K562 (cell line): ENCODE data around the gene SLC48A1. TPM values are rescaled to one million over a fixed set of nuclear protein-coding genes. Genes with fewer than 3 reads are reported as not detected.

Source experiments
- ATAC-seq: fragments of 200-7000 bp; cut with Tn5 transposase; 3 replicates; pipeline ENCODE4 v1.9.1; 2020; ENCODE audit warnings: moderate library complexity
- BruUV-seq: library from RNA; stranded (reverse); fragments of 400-500 nt; replicated peaks from 2 replicates; lab custom pipeline; 2021; lab: Mats Ljungman, UMichigan
- CTCF ChIA-PET: fragments of 300-600 bp; formaldehyde crosslinking; extraction: SDS; loops from one replicate; lab custom pipeline; 2021; ENCODE audit warnings: low intra/inter-chr PET ratio; lab: Yijun Ruan, JAX
- POLR2A ChIA-PET: fragments of 300-600, 350-650 bp; sonication (Branson Sonifier 250); formaldehyde crosslinking; extraction: SDS; loops from one replicate; lab custom pipeline; 2021; ENCODE audit warnings: antibody characterized with exemption, inconsistent platforms; lab: Yijun Ruan, JAX
- DNase-seq, 4 experiments: peaks; one replicate each; pipeline versions ENCODE4 v3.0.0 to v3.0.0-alpha.2; 2011 to 2018; ENCODE audit warnings: low spot score in 3 of 4, mixed read lengths in 3 of 4; ENCODE audit errors: extremely low read depth in 1 of 4
- FAIRE-seq: peaks from 2 replicates; lab custom pipeline; 2011; peaks lifted over from hg19 to GRCh38; lab: Jason Lieb, UNC
- H2AFZ ChIP-seq: 2 replicates; pipeline ENCODE4 v1.6.0; 2011; ENCODE audit warnings: low read depth, low read length, control low read depth, inconsistent platforms
- H3K27ac ChIP-seq: fragments of 200-600 bp; 3 replicates; pipeline ENCODE4 v1.8.0; 2011; ENCODE audit warnings: low read depth, mild to moderate bottlenecking, control low read depth, inconsistent platforms, low read length, moderate library complexity, mixed read lengths; ENCODE audit errors: extremely low read depth
- H3K27me3 ChIP-seq, 2 experiments: fragments of 300-600 bp in 1 of 2; 2 replicates in 1 of 2; 3 replicates in 1 of 2; pipeline versions ENCODE4 v1.6.0 to v1.8.0; 2011; ENCODE audit warnings: inconsistent platforms in 2 of 2, low read length in 2 of 2, mild to moderate bottlenecking in 1 of 2, mixed read lengths in 1 of 2, moderate library complexity in 1 of 2; ENCODE audit not compliant: control insufficient read depth in 2 of 2, insufficient read depth in 2 of 2
- H3K36me3 ChIP-seq: fragments of 300-600 bp; 3 replicates; pipeline ENCODE4 v1.8.0; 2011; ENCODE audit warnings: mild to moderate bottlenecking, low read length, inconsistent platforms; ENCODE audit not compliant: control insufficient read depth, insufficient read depth
- H3K4me1 ChIP-seq, 2 experiments: fragments of 200-600 bp in 1 of 2; replicated peaks in 1 of 2; 2 replicates in 1 of 2; 3 replicates in 1 of 2; pipeline versions ENCODE4 v1.5.1 to v1.8.0; 2011; ENCODE audit warnings: inconsistent platforms in 2 of 2, low read length in 2 of 2, mild to moderate bottlenecking in 1 of 2, mixed read lengths in 1 of 2, moderate library complexity in 1 of 2; ENCODE audit not compliant: control insufficient read depth in 2 of 2, insufficient read depth in 2 of 2
- H3K4me2 ChIP-seq: 2 replicates; pipeline ENCODE4 v1.6.1; 2011; ENCODE audit warnings: low read length, control low read depth, inconsistent platforms, mixed read lengths; ENCODE audit not compliant: insufficient read depth
- H3K4me3 ChIP-seq: fragments of 200-600 bp; sonication (generic), shearing (Covaris generic); 2 replicates; pipeline ENCODE4 v1.5.1; 2016; ENCODE audit warnings: control low read depth, inconsistent platforms
- H3K79me2 ChIP-seq: fragments of 200-600 bp; 3 replicates; pipeline ENCODE4 v1.8.0; 2011; ENCODE audit warnings: low read length, inconsistent platforms; ENCODE audit not compliant: control insufficient read depth, insufficient read depth
- H3K9ac ChIP-seq, 2 experiments: 2 replicates each; pipeline versions ENCODE4 v1.6.0 to v1.6.1; 2011; ENCODE audit warnings: low read depth in 2 of 2, low read length in 2 of 2, control low read depth in 1 of 2, inconsistent platforms in 1 of 2, mild to moderate bottlenecking in 1 of 2, mixed read lengths in 1 of 2; ENCODE audit not compliant: insufficient read depth in 1 of 2
- H3K9me1 ChIP-seq: one replicate; pipeline ENCODE4 v1.6.0; 2011; ENCODE audit warnings: inconsistent platforms, mild to moderate bottlenecking, low read length, moderate library complexity; ENCODE audit not compliant: control insufficient read depth, insufficient read depth
- H3K9me3 ChIP-seq: replicated peaks from 2 replicates; pipeline ENCODE4 v1.5.1; 2011; ENCODE audit warnings: low read depth, low read length, inconsistent platforms; ENCODE audit not compliant: control insufficient read depth, insufficient read depth
- H4K20me1 ChIP-seq: replicated peaks from 2 replicates; pipeline ENCODE4 v1.6.1; 2011; ENCODE audit warnings: low read length, inconsistent platforms, mixed read lengths; ENCODE audit not compliant: control insufficient read depth, insufficient read depth
- IRF9 ChIP-seq: fragments of 450-650 bp; IDR thresholded peaks from 2 replicates; pipeline ENCODE4 v1.6.1; 2016; ENCODE audit warnings: missing biosample characterization, missing genetic modification characterization
- PRPF4 ChIP-seq: fragments of 200-400 bp; formaldehyde crosslinking; IDR thresholded peaks from one replicate; pipeline ENCODE4 v1.6.1; 2017; ENCODE audit warnings: low read length, low read depth, mild to moderate bottlenecking; ENCODE audit not compliant: insufficient read depth, poor library complexity, severe bottlenecking
- RBM39 ChIP-seq: fragments of 200-400 bp; formaldehyde crosslinking; optimal IDR thresholded peaks from 2 replicates; pipeline ENCODE3; 2018; ENCODE audit warnings: low read depth, low read length
- SP1 ChIP-seq: sonication (generic); formaldehyde crosslinking; IDR thresholded peaks from 2 replicates; pipeline ENCODE4 v1.8.1; 2022; ENCODE audit warnings: mild to moderate bottlenecking, missing genetic modification reagents
- TBP ChIP-seq: optimal IDR thresholded peaks from 2 replicates; pipeline ENCODE3; 2011; ENCODE audit warnings: low read depth, low read length, improper control_type of control experiment
- TCF7 ChIP-seq: sonication (generic); IDR thresholded peaks from 2 replicates; pipeline ENCODE4 v1.6.1; 2016; ENCODE audit warnings: antibody characterized with exemption, borderline replicate concordance
- ZNF41 ChIP-seq: fragments of 250-450 bp; sonication (Bioruptor Pico); conservative IDR thresholded peaks from 2 replicates; pipeline ENCODE4 v1.4.0; 2020; ENCODE audit warnings: mild to moderate bottlenecking
- WGBS: fragments of 100-300 bp; shearing (Covaris generic); methylation state at CpG from one replicate; pipeline ENCODE4 v1.1.6; 2016; ENCODE audit warnings: low coverage, mixed read lengths; ENCODE audit not compliant: insufficient coverage; ENCODE audit errors: missing lambda C conversion rate; 5-methylcytosine and 5-hydroxymethylcytosine counted together
- in situ Hi-C: fragments of 300-500 bp; cut with MboI; formaldehyde crosslinking; loops from 4 replicates; pipeline ENCODE4 v1.15.0; 2018; ENCODE audit warnings: inconsistent platforms, mixed read lengths
- intact Hi-C: fragments of 100-400 bp; cut with micrococcal nuclease; formaldehyde crosslinking; loops from 2 replicates; pipeline ENCODE4 v1.14.2; 2022
- polyA plus RNA-seq, 8 experiments: library from polyadenylated mRNA; depleted of rRNA in 4 of 8; stranded (reverse) in 5 of 8; unstranded in 3 of 8; fragments of >200 nt; fragmentation: Nextera tagmentation in 2 of 8; fragmentation: Illumina TruSeq in 1 of 8; extraction: Ambion mirVana in 2 of 8; extraction: Trizol in 1 of 8; gene quantifications; 2 replicates each; pipeline versions ENCODE4 v1.2.1 to v1.2.3, GENCODE V29; 2011 to 2014; ENCODE audit warnings: inconsistent platforms in 1 of 8, missing spikeins in 1 of 8
- total RNA-seq, 7 experiments: library from RNA; depleted of rRNA in 6 of 7; stranded (reverse); fragments of >200 nt in 6 of 7; fragmentation: Illumina TruSeq in 2 of 7; extraction: Trizol in 2 of 7; gene quantifications; 2 replicates each; pipeline versions ENCODE4 v1.2.1 to v1.2.3, GENCODE V29; 2011 to 2021; ENCODE audit warnings: low replicate concordance in 1 of 7
- TF ChIP-seq, protein P1 (sequence below): conservative IDR thresholded peaks from 2 replicates; pipeline ENCODE4 v1.6.1; 2011; ENCODE audit warnings: low read depth, mild to moderate bottlenecking, low read length; ENCODE audit not compliant: control insufficient read depth

SLC48A1 gene
- total and polyA plus RNA-seq, 9 of the 15 experiments (the other 6 are each of a cell fraction or from before 2014, with no cell fraction given) = 10.7 to 37.5 (median 18.7) TPM

- Histone ChIP-seq H4K20me1 (no peaks in the 10 kb centered on the region), H3K9ac (no peak overlapping the region; a peak in 1 of 4 replicates), H3K9me3 (no peaks in the 10 kb centered on the region), H3K4me1 (peaks cover 6 to 21% of the 10 kb centered on the region in 2 experiments; a peak in 2 of 5 replicates), H3K79me2 (no peaks in the 10 kb centered on the region), H3K36me3 (no peaks in the 10 kb centered on the region), H3K4me2 (no peak overlapping the region), H3K9me1 (no peaks in the 10 kb centered on the region), H3K4me3 (no peak overlapping the region), H2AFZ (no peak overlapping the region), H3K27ac (no peak overlapping the region), H3K27me3 (peaks cover 23 to 37% of the 10 kb centered on the region in 2 experiments; a peak in 4 of 5 replicates)
- intact Hi-C loops = no loop called here
- no peak for DNase-seq
- CTCF ChIA-PET = no interaction called here
- no TSS peak for BruUV-seq
- no peak for FAIRE-seq
- TF ChIP-seq PRPF4 = no peak
- TF ChIP-seq ZNF41 (CRISPR knock-in tag) = no peak
- TF ChIP-seq SP1 (CRISPR knock-in tag) = no peak
- no peak for TF ChIP-seq TBP
- TF ChIP-seq TCF7 = no peak
- no peak for TF ChIP-seq RBM39
- no peak for TF ChIP-seq IRF9 (tag)
- TF ChIP-seq, protein P1, sequence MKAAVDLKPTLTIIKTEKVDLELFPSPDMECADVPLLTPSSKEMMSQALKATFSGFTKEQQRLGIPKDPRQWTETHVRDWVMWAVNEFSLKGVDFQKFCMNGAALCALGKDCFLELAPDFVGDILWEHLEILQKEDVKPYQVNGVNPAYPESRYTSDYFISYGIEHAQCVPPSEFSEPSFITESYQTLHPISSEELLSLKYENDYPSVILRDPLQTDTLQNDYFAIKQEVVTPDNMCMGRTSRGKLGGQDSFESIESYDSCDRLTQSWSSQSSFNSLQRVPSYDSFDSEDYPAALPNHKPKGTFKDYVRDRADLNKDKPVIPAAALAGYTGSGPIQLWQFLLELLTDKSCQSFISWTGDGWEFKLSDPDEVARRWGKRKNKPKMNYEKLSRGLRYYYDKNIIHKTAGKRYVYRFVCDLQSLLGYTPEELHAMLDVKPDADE = no peak
- ATAC-seq = no peak
- POLR2A ChIA-PET = no interaction called here
- in situ Hi-C loops = no loop called here
- WGBS = 51% methylated on average over 9 of the region's 9 CpGs
Observed at GRCh38 chr12:47751561-47751960, 21.5 kb upstream of the SLC48A1 start.
